ENCODE measurements around the gene TIE1. TPM values are rescaled to one million over a fixed set of nuclear protein-coding genes. Genes with fewer than 3 reads are reported as not detected.
A peak's percentile ranks its signal among the peaks of the same experiment; 100 is the strongest.

The TIE1 gene
- 10 to 100 TPM; 23.6 to 51.7 TPM for total RNA-seq

- H3K27ac ChIP-seq, result peak within 1 kb of the TSS; percentile 69 to 72
- no peaks in the 10 kb centered on the region for H3K27me3 ChIP-seq
- no peaks in the 10 kb centered on the region for H3K9me3 ChIP-seq
- peak within 1 kb of the TSS; percentile 32 to 40 for H3K4me3 ChIP-seq
- TF ChIP-seq CTCF (IDR thresholded peaks at IDR 0.05), result no peak
- DNase-seq (ENCODE audit: low spot score), result no peak
- no peaks in the 10 kb centered on the region for H3K36me3 ChIP-seq
- H3K4me1 ChIP-seq, result peaks cover 0 to 59% of the 10 kb centered on the region in 2 donors
These were observed at the start of gene TIE1 for GRCh38 chr1:43300378-43301094. TIE1 (plus strand) TSS chr1:43300982; CDS start chr1:43301072, 90 bp downstream.

GRCh38 chr1:43251024-43251423, 49.8 kb upstream of the TIE1 start:
- no peak overlapping the region for H3K4me3 ChIP-seq
- peaks cover 0 to 7% of the 10 kb centered on the region in 2 donors for H3K4me1 ChIP-seq
- H3K27me3 ChIP-seq, result no peaks in the 10 kb centered on the region
- no peak for DNase-seq (ENCODE audit: low spot score)
- TF ChIP-seq CTCF (IDR thresholded peaks at IDR 0.05), result no peak
- H3K9me3 ChIP-seq, result no peaks in the 10 kb centered on the region
- no peak overlapping the region for H3K27ac ChIP-seq
- H3K36me3 ChIP-seq, result no peaks in the 10 kb centered on the region

GRCh38 chr1:43252225-43252624, 48.6 kb upstream of the TIE1 start:
- no peaks in the 10 kb centered on the region for H3K27me3 ChIP-seq
- no peak for TF ChIP-seq CTCF (IDR thresholded peaks at IDR 0.05)
- H3K4me1 ChIP-seq, result peaks cover 0 to 17% of the 10 kb centered on the region in 2 donors
- no peak overlapping the region for H3K27ac ChIP-seq
- no peak for DNase-seq (ENCODE audit: low spot score)
- no peaks in the 10 kb centered on the region for H3K9me3 ChIP-seq
- H3K4me3 ChIP-seq, result no peak overlapping the region
- H3K36me3 ChIP-seq, result no peaks in the 10 kb centered on the region

- TF ChIP-seq CTCF (IDR thresholded peaks at IDR 0.05), result no peak
- Histone ChIP-seq H3K27me3 (no peaks in the 10 kb centered on the region), H3K27ac (no peak overlapping the region), H3K36me3 (no peaks in the 10 kb centered on the region), H3K9me3 (no peaks in the 10 kb centered on the region), H3K4me1 (peaks cover 0 to 17% of the 10 kb centered on the region in 2 donors), H3K4me3 (no peak overlapping the region)
- DNase-seq (ENCODE audit: low spot score), result no peak
These were observed 47.6 kb upstream of the TIE1 start for GRCh38 chr1:43253173-43253572.

DNA sequence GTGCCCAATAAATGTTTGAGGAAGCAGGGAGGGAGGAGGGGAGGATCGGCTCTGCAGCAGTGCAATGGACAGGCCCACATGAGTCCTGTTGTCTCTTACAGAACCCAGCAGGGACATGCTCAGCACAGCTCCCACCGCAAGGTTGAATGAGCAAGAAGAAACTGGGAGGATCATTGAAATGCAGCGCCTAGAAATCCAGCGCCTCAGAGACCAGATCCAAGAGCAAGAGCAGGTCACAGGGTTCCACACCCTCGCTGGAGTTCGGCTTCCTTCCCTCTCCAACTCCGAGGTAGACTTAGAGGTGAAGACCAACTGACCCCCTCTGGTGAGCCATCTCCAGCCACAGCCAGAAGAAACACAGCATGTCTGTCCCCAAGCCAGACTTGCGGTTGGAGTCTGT, 46.9 kb upstream of the TIE1 start:
- no peaks in the 10 kb centered on the region for H3K36me3 ChIP-seq
- H3K9me3 ChIP-seq, result no peaks in the 10 kb centered on the region
- no peak overlapping the region for H3K27ac ChIP-seq
- no peak overlapping the region for H3K4me3 ChIP-seq
- DNase-seq (ENCODE audit: low spot score), result no peak
- TF ChIP-seq CTCF (IDR thresholded peaks at IDR 0.05), result no peak
- peaks cover 0 to 17% of the 10 kb centered on the region in 2 donors for H3K4me1 ChIP-seq
- no peaks in the 10 kb centered on the region for H3K27me3 ChIP-seq
